ENCODE measurements around the gene PSMB3.

DNA sequence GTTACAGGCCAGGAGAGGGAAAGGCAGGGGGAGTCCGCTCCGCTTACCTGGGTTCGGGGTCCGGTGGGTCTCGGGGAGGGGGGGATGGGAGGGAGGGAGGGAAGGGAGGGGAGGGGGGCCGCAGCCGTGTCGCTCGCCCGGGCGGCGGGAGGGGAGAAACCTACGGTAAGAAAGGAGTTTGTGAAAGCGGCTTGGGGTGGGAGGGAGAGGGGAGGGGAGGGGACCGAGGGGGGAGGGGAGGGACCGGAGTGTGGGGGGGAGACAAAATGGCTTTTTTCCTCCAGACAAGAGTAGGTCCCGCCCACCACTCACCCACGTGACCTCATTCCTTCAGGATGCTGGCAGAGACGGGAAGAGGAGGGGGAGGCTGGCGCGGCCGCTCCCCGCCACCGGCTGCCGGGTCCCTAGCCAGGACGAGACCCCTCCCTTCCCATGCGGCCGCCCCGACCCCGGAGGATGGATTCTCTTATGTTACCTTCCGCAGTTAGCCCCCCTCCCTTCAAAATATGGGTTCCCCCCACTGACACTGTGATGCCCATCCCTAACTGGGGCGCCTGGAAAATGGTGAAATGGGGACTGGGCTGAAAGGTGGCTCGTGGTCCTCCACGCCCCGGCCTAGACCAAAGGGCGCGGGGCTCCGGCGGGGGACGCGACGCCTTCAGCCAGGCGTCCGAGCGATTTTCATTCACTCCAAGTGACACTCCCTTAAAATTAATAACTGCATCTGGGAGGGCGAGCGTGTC lies 4.2 kb upstream of the PSMB3 start, which contains the start of gene PCGF2:
- TF ChIP-seq CTCF (IDR thresholded peaks at IDR 0.05): no peak
- TF ChIP-seq POLR2A (IDR thresholded peaks at IDR 0.05): peak in 1 of 3 donors; percentile 53
